ENCODE data around the gene DIPK1A.

DIPK1A gene

GRCh38 chr1:92803140-92803887, 157.9 kb downstream of the DIPK1A start:
- DNase-seq (ENCODE audit: low read depth, low spot score), result no peak
- no peak overlapping the region for H3K4me3 ChIP-seq (ENCODE audit: low read length)
- no peaks in the 10 kb centered on the region for H3K36me3 ChIP-seq (ENCODE audit: control insufficient read depth, insufficient read depth, low read length)
- no peaks in the 10 kb centered on the region for H3K27me3 ChIP-seq (ENCODE audit: control insufficient read depth, insufficient read depth, low read length)
- H3K4me1 ChIP-seq (ENCODE audit: control insufficient read depth, insufficient read depth, low read length), result no peaks in the 10 kb centered on the region
- no peak overlapping the region for H3K27ac ChIP-seq (ENCODE audit: low read length)
- WGBS (ENCODE audit: insufficient coverage, insufficient read length), result no CpG with 5 or more reads among the region's 7 CpGs
- H3K9me3 ChIP-seq (ENCODE audit: control insufficient read depth, insufficient read depth, low read length), result no peaks in the 10 kb centered on the region

DNA sequence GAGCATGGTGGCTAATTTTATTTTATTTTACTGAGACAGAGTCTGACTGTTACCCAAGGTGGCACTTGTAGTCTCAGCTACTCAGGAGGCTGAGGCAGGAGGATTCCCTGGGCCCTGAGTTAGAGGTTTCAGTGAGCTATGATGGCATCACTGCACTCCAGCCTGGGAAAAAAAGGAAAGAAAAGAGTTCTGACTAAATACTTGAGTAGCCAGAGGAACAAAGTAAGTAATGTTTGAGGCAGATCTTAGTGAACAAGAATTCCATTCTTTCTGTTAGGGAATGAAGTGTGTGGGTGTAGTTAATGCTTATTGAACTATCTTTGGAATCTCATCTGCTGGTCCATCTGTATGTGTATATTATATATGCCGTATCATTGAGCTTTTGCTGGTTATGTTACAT, 163.3 kb downstream of the DIPK1A start:
- Histone ChIP-seq H3K4me1 (ENCODE audit: control insufficient read depth, insufficient read depth, low read length) (no peaks in the 10 kb centered on the region), H3K36me3 (ENCODE audit: control insufficient read depth, insufficient read depth, low read length) (no peaks in the 10 kb centered on the region), H3K9me3 (ENCODE audit: control insufficient read depth, insufficient read depth, low read length) (no peaks in the 10 kb centered on the region), H3K27ac (ENCODE audit: low read length) (no peak overlapping the region), H3K4me3 (ENCODE audit: low read length) (no peak overlapping the region), H3K27me3 (ENCODE audit: control insufficient read depth, insufficient read depth, low read length) (no peaks in the 10 kb centered on the region)
- DNase-seq (ENCODE audit: low read depth, low spot score), result no peak
- WGBS (ENCODE audit: insufficient coverage, insufficient read length), result no CpG with 5 or more reads among the region's 1 CpG

GRCh38 chr1:92797297-92797696, 164.0 kb downstream of the DIPK1A start:
- Histone ChIP-seq H3K4me1 (ENCODE audit: control insufficient read depth, insufficient read depth, low read length) (no peaks in the 10 kb centered on the region), H3K36me3 (ENCODE audit: control insufficient read depth, insufficient read depth, low read length) (no peaks in the 10 kb centered on the region), H3K4me3 (ENCODE audit: low read length) (no peak overlapping the region), H3K27me3 (ENCODE audit: control insufficient read depth, insufficient read depth, low read length) (no peaks in the 10 kb centered on the region), H3K27ac (ENCODE audit: low read length) (no peak overlapping the region), H3K9me3 (ENCODE audit: control insufficient read depth, insufficient read depth, low read length) (no peaks in the 10 kb centered on the region)
- DNase-seq (ENCODE audit: low read depth, low spot score), result no peak

DNA sequence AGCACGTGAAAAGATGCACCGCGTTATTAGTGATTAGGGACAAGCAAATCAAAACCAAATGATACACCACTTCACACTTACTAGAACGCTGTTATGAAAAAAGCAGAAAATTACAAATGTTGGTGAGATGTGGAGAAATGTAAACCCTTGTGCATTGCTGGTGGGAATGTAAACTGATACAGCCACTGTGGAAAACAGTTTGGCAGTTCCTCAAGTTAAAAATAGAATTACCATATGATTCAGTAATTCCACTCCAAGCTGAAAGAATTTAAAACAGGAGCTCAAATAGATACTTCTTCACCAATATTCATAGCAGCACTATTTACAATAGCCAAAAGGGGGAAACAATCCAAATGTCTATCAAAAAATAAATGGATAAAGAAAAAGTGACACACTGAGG, 166.1 kb downstream of the DIPK1A start:
- Histone ChIP-seq H3K27me3 (ENCODE audit: control insufficient read depth, insufficient read depth, low read length) (no peaks in the 10 kb centered on the region), H3K4me1 (ENCODE audit: control insufficient read depth, insufficient read depth, low read length) (no peaks in the 10 kb centered on the region), H3K27ac (ENCODE audit: low read length) (no peak overlapping the region), H3K4me3 (ENCODE audit: low read length) (no peak overlapping the region), H3K9me3 (ENCODE audit: control insufficient read depth, insufficient read depth, low read length) (no peaks in the 10 kb centered on the region), H3K36me3 (ENCODE audit: control insufficient read depth, insufficient read depth, low read length) (no peaks in the 10 kb centered on the region)
- no peak for DNase-seq (ENCODE audit: low read depth, low spot score)
- no CpG with 5 or more reads among the region's 4 CpGs for WGBS (ENCODE audit: insufficient coverage, insufficient read length)

- DNase-seq (ENCODE audit: low read depth, low spot score), result no peak
- no peaks in the 10 kb centered on the region for H3K36me3 ChIP-seq (ENCODE audit: control insufficient read depth, insufficient read depth, low read length)
- H3K4me3 ChIP-seq (ENCODE audit: low read length), result no peak overlapping the region
- no peaks in the 10 kb centered on the region for H3K9me3 ChIP-seq (ENCODE audit: control insufficient read depth, insufficient read depth, low read length)
- H3K27me3 ChIP-seq (ENCODE audit: control insufficient read depth, insufficient read depth, low read length), result no peaks in the 10 kb centered on the region
- no peaks in the 10 kb centered on the region for H3K4me1 ChIP-seq (ENCODE audit: control insufficient read depth, insufficient read depth, low read length)
- H3K27ac ChIP-seq (ENCODE audit: low read length), result no peak overlapping the region
- no CpG with 5 or more reads among the region's 3 CpGs for WGBS (ENCODE audit: insufficient coverage, insufficient read length)
Observed at GRCh38 chr1:92792340-92792782, 168.9 kb downstream of the DIPK1A start.

Measured in iPS DF 6.9 (cell line).